GM12801 (cell line): ENCODE data around the gene GRK4.

Experiments used
- CTCF ChIP-seq: IDR thresholded peaks from one replicate; pipeline ENCODE4 v1.5.1; 2011; ENCODE audit warnings: control low read depth; ENCODE audit not compliant: insufficient read length; ENCODE audit errors: extremely low read depth

The GRK4 gene

GRCh38 chr4:2930135-2930757, 33.1 kb upstream of the GRK4 start:
- no peak for TF ChIP-seq CTCF

- TF ChIP-seq CTCF = no peak
These were observed 32.4 kb upstream of the GRK4 start for GRCh38 chr4:2930758-2931511.

- no peak for TF ChIP-seq CTCF
These were observed 31.7 kb upstream of the GRK4 start for GRCh38 chr4:2931512-2932301.

GRCh38 chr4:2932321-2932950, 30.9 kb upstream of the GRK4 start:
- no peak for TF ChIP-seq CTCF

GRCh38 chr4:2932951-2933565, 30.3 kb upstream of the GRK4 start:
- TF ChIP-seq CTCF = no peak

- no peak for TF ChIP-seq CTCF
These were observed 29.8 kb upstream of the GRK4 start for GRCh38 chr4:2933566-2934076.
